NT2/D1 (cell line): ENCODE results near the gene TIRAP.

Experiments used
- SUZ12 ChIP-seq: IDR thresholded peaks from 2 replicates; pipeline ENCODE4 v1.6.1; 2011; ENCODE audit not compliant: insufficient read length, insufficient read depth; ENCODE audit errors: extremely low read depth
- YY1 ChIP-seq: IDR thresholded peaks from 2 replicates; pipeline ENCODE4 v1.6.1; 2011; ENCODE audit not compliant: insufficient read length, insufficient read depth

GRCh38 chr11:126290887-126291286 is 8.0 kb downstream of the TIRAP start:
- TF ChIP-seq SUZ12 (no peak), YY1 (no peak)
